Fibroblast of skin of left quadriceps (primary cell): ENCODE data around the gene STRADA.
A peak's percentile ranks its signal among the peaks of the same experiment; 100 is the strongest.

Experiments used
- DNase-seq, 2 experiments: peaks; one replicate each; pipeline ENCODE4 v3.0.0-alpha.2; 2013; ENCODE audit warnings: low read depth in 2 of 2

The STRADA gene

GRCh38 chr17:63701868-63702720, 39.5 kb downstream of the STRADA start:
- DNase-seq = no peak

- no peak for DNase-seq
Measured at GRCh38 chr17:63701456-63701820, 40.2 kb downstream of the STRADA start.

- peak in 1 of 2 experiments; percentile 10 for DNase-seq
Measured at GRCh38 chr17:63700528-63701455, 40.8 kb downstream of the STRADA start.

GRCh38 chr17:63699638-63700527, 41.7 kb downstream of the STRADA start, which contains the start of gene LIMD2:
LIMD2 (minus strand) TSS chr17:63700125; CDS start chr17:63699298, 827 bp downstream.
- peak in 1 of 2 experiments; percentile 32 for DNase-seq

- peak in 1 of 2 experiments; percentile 27 for DNase-seq
Measured at GRCh38 chr17:63698886-63699637, 42.5 kb downstream of the STRADA start.

- no peak for DNase-seq
Measured at GRCh38 chr17:63698381-63698885, 43.2 kb downstream of the STRADA start.

GRCh38 chr17:63697341-63698286, 44.0 kb downstream of the STRADA start:
- no peak for DNase-seq

- no peak for DNase-seq
Measured at GRCh38 chr17:63696381-63696961, 45.1 kb downstream of the STRADA start.

- DNase-seq = no peak
Measured at GRCh38 chr17:63695889-63696288, 45.7 kb downstream of the STRADA start.

- DNase-seq = no peak
Measured at GRCh38 chr17:63694950-63695773, 46.4 kb downstream of the STRADA start.

- peak in 1 of 2 experiments; percentile 3 for DNase-seq
Measured at GRCh38 chr17:63694229-63694949, 47.2 kb downstream of the STRADA start.

- no peak for DNase-seq
Measured at GRCh38 chr17:63693411-63694113, 48.0 kb downstream of the STRADA start.

GRCh38 chr17:63692195-63692816, 49.3 kb downstream of the STRADA start:
- no peak for DNase-seq

- DNase-seq = no peak
Measured at GRCh38 chr17:63689479-63689878, 52.1 kb downstream of the STRADA start.

GRCh38 chr17:63688396-63689020, 53.1 kb downstream of the STRADA start:
- DNase-seq = no peak
